Measurements from ENCODE around the gene HFE.

DNA sequence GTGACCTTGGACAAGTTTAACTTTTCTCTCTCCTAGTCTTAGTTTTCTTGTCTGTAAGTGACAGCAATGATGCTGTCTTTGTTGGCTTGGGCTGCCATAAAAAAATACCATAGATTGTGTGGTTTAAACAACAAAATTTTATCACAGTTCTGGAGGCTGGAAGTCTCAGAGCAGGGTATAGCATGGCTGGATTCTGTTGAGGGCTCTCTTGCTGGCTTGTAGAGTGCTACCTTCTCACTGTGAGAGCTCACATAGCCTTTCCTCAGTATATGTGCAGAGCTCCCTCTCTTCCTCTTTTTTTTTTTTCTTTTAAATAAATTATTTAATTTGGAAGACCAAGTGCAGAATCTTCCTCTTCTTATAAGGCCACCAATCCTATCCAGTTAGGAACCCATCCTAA lies 26.3 kb downstream of the HFE start:
- TF ChIP-seq, protein P1, sequence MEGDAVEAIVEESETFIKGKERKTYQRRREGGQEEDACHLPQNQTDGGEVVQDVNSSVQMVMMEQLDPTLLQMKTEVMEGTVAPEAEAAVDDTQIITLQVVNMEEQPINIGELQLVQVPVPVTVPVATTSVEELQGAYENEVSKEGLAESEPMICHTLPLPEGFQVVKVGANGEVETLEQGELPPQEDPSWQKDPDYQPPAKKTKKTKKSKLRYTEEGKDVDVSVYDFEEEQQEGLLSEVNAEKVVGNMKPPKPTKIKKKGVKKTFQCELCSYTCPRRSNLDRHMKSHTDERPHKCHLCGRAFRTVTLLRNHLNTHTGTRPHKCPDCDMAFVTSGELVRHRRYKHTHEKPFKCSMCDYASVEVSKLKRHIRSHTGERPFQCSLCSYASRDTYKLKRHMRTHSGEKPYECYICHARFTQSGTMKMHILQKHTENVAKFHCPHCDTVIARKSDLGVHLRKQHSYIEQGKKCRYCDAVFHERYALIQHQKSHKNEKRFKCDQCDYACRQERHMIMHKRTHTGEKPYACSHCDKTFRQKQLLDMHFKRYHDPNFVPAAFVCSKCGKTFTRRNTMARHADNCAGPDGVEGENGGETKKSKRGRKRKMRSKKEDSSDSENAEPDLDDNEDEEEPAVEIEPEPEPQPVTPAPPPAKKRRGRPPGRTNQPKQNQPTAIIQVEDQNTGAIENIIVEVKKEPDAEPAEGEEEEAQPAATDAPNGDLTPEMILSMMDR (IDR thresholded peaks at IDR 0.05), result no peak
- no peak for TF ChIP-seq POLR2AphosphoS5 (IDR thresholded peaks at IDR 0.05)
